GM12878 (cell line): ENCODE results near the gene ATP6V1F. TPM values are rescaled to one million over a fixed set of nuclear protein-coding genes. Genes with fewer than 3 reads are reported as not detected.

Experiments used
- ATAC-seq: fragments of 200-7000 bp; cut with Tn5 transposase; 3 replicates; pipeline ENCODE4 v1.9.1; 2020; ENCODE audit warnings: mild to moderate bottlenecking, moderate library complexity
- BruUV-seq: library from RNA; stranded (reverse); fragments of 400-500 nt; replicated peaks from 2 replicates; lab custom pipeline; 2021; lab: Mats Ljungman, UMichigan
- CTCF ChIA-PET: fragments of 300-600 bp; sonication (Branson Sonifier 250); formaldehyde crosslinking; extraction: SDS; loops from one replicate; lab custom pipeline; 2021; ENCODE audit warnings: inconsistent platforms; lab: Yijun Ruan, JAX
- POLR2A ChIA-PET: fragments of 350-600 bp; formaldehyde crosslinking; extraction: SDS; loops from one replicate; lab custom pipeline; 2021; ENCODE audit warnings: inconsistent platforms; lab: Charles Lee
- RAD21 ChIA-PET: fragments of 300-600 bp; sonication (Branson Sonifier 250); formaldehyde crosslinking; loops from one replicate; lab custom pipeline; 2023; ENCODE audit warnings: antibody characterized with exemption; ENCODE audit not compliant: unreplicated experiment; lab: Charles Lee
- SMC1A ChIA-PET: fragments of 300-600 bp; sonication (Branson Sonifier 250); formaldehyde crosslinking; loops from one replicate; lab custom pipeline; 2023; ENCODE audit not compliant: unreplicated experiment, uncharacterized antibody; lab: Charles Lee
- DNase-seq: peaks from one replicate; pipeline ENCODE4 v3.0.0-alpha.2; 2011; ENCODE audit warnings: low read depth, low spot score
- FAIRE-seq: peaks from 3 replicates; lab custom pipeline; 2011; peaks lifted over from hg19 to GRCh38; lab: Jason Lieb, UNC
- H2AFZ ChIP-seq: 2 replicates; pipeline ENCODE4 v1.6.0; 2011; ENCODE audit warnings: low read depth, low read length, control low read depth; ENCODE audit not compliant: control insufficient read depth
- H3K27ac ChIP-seq: 2 replicates; pipeline ENCODE4 v1.5.1; 2011; ENCODE audit warnings: control low read depth; ENCODE audit not compliant: control insufficient read depth, insufficient read depth
- H3K27me3 ChIP-seq, 2 experiments: replicated peaks in 1 of 2; 2 replicates each; pipeline versions ENCODE4 v1.6.0 to v1.6.1; 2011; ENCODE audit warnings: low read length in 1 of 2; ENCODE audit not compliant: control insufficient read depth in 2 of 2, insufficient read depth in 2 of 2
- H3K36me3 ChIP-seq, 2 experiments: 2 replicates each; pipeline ENCODE4 v1.5.1; 2011; ENCODE audit warnings: low read length in 1 of 2; ENCODE audit not compliant: control insufficient read depth in 2 of 2, insufficient read depth in 2 of 2
- H3K4me1 ChIP-seq: 2 replicates; pipeline ENCODE4 v1.6.1; 2011; ENCODE audit warnings: mild to moderate bottlenecking, low read length, moderate library complexity, mixed read lengths; ENCODE audit not compliant: control insufficient read depth, insufficient read depth
- H3K4me2 ChIP-seq: 2 replicates; pipeline ENCODE4 v1.6.0; 2011; ENCODE audit warnings: control low read depth; ENCODE audit not compliant: control insufficient read depth, insufficient read depth
- H3K4me3 ChIP-seq: fragments of 200-600 bp; sonication (generic); 2 replicates; pipeline ENCODE4 v1.5.1; 2016
- H3K79me2 ChIP-seq: 2 replicates; pipeline ENCODE4 v1.6.0; 2011; ENCODE audit warnings: low read length; ENCODE audit not compliant: control insufficient read depth, insufficient read depth
- H3K9ac ChIP-seq: 2 replicates; pipeline ENCODE4 v1.8.0; 2011; ENCODE audit warnings: low read length, control low read depth, mixed read lengths; ENCODE audit not compliant: control insufficient read depth, insufficient read depth
- H3K9me3 ChIP-seq: replicated peaks from 3 replicates; pipeline ENCODE4 v1.5.1; 2011; ENCODE audit warnings: mild to moderate bottlenecking, low read length; ENCODE audit not compliant: control insufficient read depth, insufficient read depth
- H4K20me1 ChIP-seq: 2 replicates; pipeline ENCODE4 v1.6.0; 2011; ENCODE audit not compliant: control insufficient read depth, insufficient read depth
- CBFB ChIP-seq: IDR thresholded peaks from 2 replicates; pipeline ENCODE4 v1.6.1; 2016; ENCODE audit warnings: antibody characterized with exemption, low read depth
- CHD4 ChIP-seq: fragments of 200-600 bp; sonication (generic); IDR thresholded peaks from 2 replicates; pipeline ENCODE4 v1.6.1; 2016; ENCODE audit warnings: mild to moderate bottlenecking
- FOXM1 ChIP-seq: IDR thresholded peaks from 2 replicates; pipeline ENCODE4 v1.6.1; 2012; ENCODE audit warnings: low read depth, mild to moderate bottlenecking, inconsistent platforms, low read length, moderate library complexity
- NKRF ChIP-seq: fragments of 450-650 bp; conservative IDR thresholded peaks from 2 replicates; pipeline ENCODE4 v1.6.1; 2017; ENCODE audit warnings: mild to moderate bottlenecking, moderate library complexity
- SKIL ChIP-seq: fragments of 450-650 bp; IDR thresholded peaks from 2 replicates; pipeline ENCODE4 v1.6.1; 2017; ENCODE audit warnings: mild to moderate bottlenecking, low read depth, inconsistent platforms; ENCODE audit not compliant: poor library complexity, severe bottlenecking
- ZNF687 ChIP-seq: fragments of 450-650 bp; IDR thresholded peaks from 2 replicates; pipeline ENCODE4 v1.6.1; 2017; ENCODE audit warnings: mild to moderate bottlenecking, moderate library complexity
- WGBS: methylation state at CpG from one replicate; pipeline ENCODE4 v1.1.6; 2016; ENCODE audit warnings: low lambda C conversion rate; ENCODE audit not compliant: insufficient replicate concordance, insufficient coverage; ENCODE audit errors: missing lambda C conversion rate; 5-methylcytosine and 5-hydroxymethylcytosine counted together
- in situ Hi-C: fragments of 300-500 bp; cut with MboI; formaldehyde crosslinking; loops from 9 replicates; pipeline ENCODE4 v1.14.3; 2018; ENCODE audit warnings: mixed read lengths
- intact Hi-C: fragments of 100-400 bp; cut with micrococcal nuclease; formaldehyde crosslinking; loops from one replicate; pipeline ENCODE4 v1.14.2; 2022; ENCODE audit not compliant: unreplicated experiment
- polyA plus RNA-seq, 11 experiments: library from polyadenylated mRNA; depleted of rRNA in 4 of 11; unstranded in 6 of 11; stranded (reverse) in 5 of 11; fragments of >200 nt; fragmentation: Nextera tagmentation in 4 of 11; fragmentation: Illumina TruSeq in 1 of 11; extraction: Ambion mirVana in 4 of 11; extraction: Trizol in 1 of 11; gene quantifications; 1 replicate in 1 of 11; 2 replicates in 10 of 11; pipeline versions ENCODE4 v1.2.1 to v1.2.3, GENCODE V29; 2011 to 2016; ENCODE audit warnings: inconsistent platforms in 2 of 11, missing spikeins in 2 of 11, low read depth in 1 of 11
- total RNA-seq, 4 experiments: library from RNA; depleted of rRNA in 3 of 4; stranded (reverse); fragments of >200 nt in 3 of 4; fragmentation: Illumina TruSeq in 1 of 4; extraction: Trizol in 1 of 4; gene quantifications; 2 replicates each; pipeline versions ENCODE4 v1.2.1 to v1.2.3, GENCODE V29; 2013 to 2021

The ATP6V1F gene
- total and polyA plus RNA-seq, 10 of the 15 experiments (the other 5 are each of a cell fraction or from before 2014, with no cell fraction given), result 111 to 343 (median 203) TPM

- in situ Hi-C loops, result no loop called here
- no peak for TF ChIP-seq NKRF
- no peak for TF ChIP-seq ZNF687
- TF ChIP-seq FOXM1, result no peak
- TF ChIP-seq CHD4, result no peak
- no peak for TF ChIP-seq SKIL
- no peak for TF ChIP-seq CBFB
- Histone ChIP-seq H3K9ac (no peak overlapping the region), H3K79me2 (no peaks in the 10 kb centered on the region), H2AFZ (no peak overlapping the region), H3K4me3 (no peak overlapping the region), H3K27ac (no peak overlapping the region), H4K20me1 (no peaks in the 10 kb centered on the region), H3K36me3 (no peaks in the 10 kb centered on the region), H3K4me2 (no peak overlapping the region), H3K27me3 (peaks cover 0 to 2% of the 10 kb centered on the region in 2 experiments; a peak in 3 of 4 replicates), H3K4me1 (no peaks in the 10 kb centered on the region; the same call in 1 of the 2 replicates), H3K9me3 (no peaks in the 10 kb centered on the region)
- POLR2A ChIA-PET, result no interaction called here
- WGBS, result 58% methylated on average over 16 of the region's 16 CpGs
- CTCF ChIA-PET, result interaction anchor here (1.0 kb wide), 1 partner anchor 46 kb away, joined by 3 read pairs; no protein-coding TSS in a partner anchor
- SMC1A ChIA-PET, result no interaction called here
- RAD21 ChIA-PET, result no interaction called here
- no peak for ATAC-seq
- BruUV-seq, result no TSS peak
- FAIRE-seq, result no peak
- intact Hi-C loops, result no loop called here
- DNase-seq, result no peak
Measured at GRCh38 chr7:128837521-128837921, 25.1 kb upstream of the ATP6V1F start.
